NB4 (cell line): ENCODE measurements around the gene PKD2L2.

ENCODE experiments used
- MYC ChIP-seq: IDR thresholded peaks from 2 replicates; pipeline ENCODE4 v1.6.1; 2011; ENCODE audit warnings: low read depth, low read length
- TF ChIP-seq, protein P1 (sequence below): IDR thresholded peaks from one replicate; pipeline ENCODE4 v1.5.1; 2012; ENCODE audit warnings: low read depth, low read length

DNA sequence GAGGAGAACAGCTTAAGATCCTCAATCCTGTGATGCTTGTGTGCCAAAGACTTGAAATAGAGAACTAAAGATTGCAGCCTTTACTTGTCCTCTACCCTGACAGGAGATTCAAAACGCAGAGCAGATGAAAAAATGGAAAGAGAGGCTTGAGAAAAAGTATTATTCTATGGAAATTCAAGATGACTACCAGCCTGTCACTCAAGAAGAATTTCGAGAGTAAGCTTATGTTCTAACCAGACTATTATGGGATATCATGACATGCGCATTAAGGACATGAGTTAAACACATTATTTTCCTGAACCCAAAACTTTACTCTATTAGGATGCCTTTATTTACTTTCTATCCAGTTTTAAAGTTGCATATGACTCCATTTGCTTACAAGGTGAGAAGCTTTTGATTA lies 46.4 kb downstream of the PKD2L2 start:
- TF ChIP-seq, protein P1, sequence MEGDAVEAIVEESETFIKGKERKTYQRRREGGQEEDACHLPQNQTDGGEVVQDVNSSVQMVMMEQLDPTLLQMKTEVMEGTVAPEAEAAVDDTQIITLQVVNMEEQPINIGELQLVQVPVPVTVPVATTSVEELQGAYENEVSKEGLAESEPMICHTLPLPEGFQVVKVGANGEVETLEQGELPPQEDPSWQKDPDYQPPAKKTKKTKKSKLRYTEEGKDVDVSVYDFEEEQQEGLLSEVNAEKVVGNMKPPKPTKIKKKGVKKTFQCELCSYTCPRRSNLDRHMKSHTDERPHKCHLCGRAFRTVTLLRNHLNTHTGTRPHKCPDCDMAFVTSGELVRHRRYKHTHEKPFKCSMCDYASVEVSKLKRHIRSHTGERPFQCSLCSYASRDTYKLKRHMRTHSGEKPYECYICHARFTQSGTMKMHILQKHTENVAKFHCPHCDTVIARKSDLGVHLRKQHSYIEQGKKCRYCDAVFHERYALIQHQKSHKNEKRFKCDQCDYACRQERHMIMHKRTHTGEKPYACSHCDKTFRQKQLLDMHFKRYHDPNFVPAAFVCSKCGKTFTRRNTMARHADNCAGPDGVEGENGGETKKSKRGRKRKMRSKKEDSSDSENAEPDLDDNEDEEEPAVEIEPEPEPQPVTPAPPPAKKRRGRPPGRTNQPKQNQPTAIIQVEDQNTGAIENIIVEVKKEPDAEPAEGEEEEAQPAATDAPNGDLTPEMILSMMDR = no peak
- TF ChIP-seq MYC = no peak
